B cell (primary cell): ENCODE data around the gene PREX1. TPM values are rescaled to one million over a fixed set of nuclear protein-coding genes. Genes with fewer than 3 reads are reported as not detected.

Experiments
- ATAC-seq: fragments of 200-7000 bp; cut with Tn5 transposase; one replicate; pipeline ENCODE4 v1.10.0; 2021; ENCODE audit warnings: low read depth, mild to moderate bottlenecking, moderate number of reproducible peaks, moderate library complexity
- CTCF ChIA-PET: fragments of 350-600 bp; sonication (Branson Sonifier 250); formaldehyde crosslinking; loops from one replicate; lab custom pipeline; 2021; ENCODE audit warnings: antibody characterized with exemption, inconsistent platforms; lab: Charles Lee
- POLR2A ChIA-PET: fragments of 350-600 bp; sonication (Branson Sonifier 250); formaldehyde crosslinking; loops from one replicate; lab custom pipeline; 2021; ENCODE audit warnings: antibody characterized with exemption; lab: Charles Lee
- DNase-seq: peaks from one replicate; pipeline ENCODE4 v3.0.0; 2013
- H2AFZ ChIP-seq: 2 replicates; pipeline ENCODE4 v1.6.1; 2012; ENCODE audit warnings: mild to moderate bottlenecking, low read depth, low read length; ENCODE audit not compliant: insufficient read depth, poor library complexity, severe bottlenecking
- H3K27ac ChIP-seq, 2 donors: 1 replicate in 1 of 2; 2 replicates in 1 of 2; pipeline ENCODE4 v1.5.1; 2012 to 2013; ENCODE audit warnings: low read length in 2 of 2, mild to moderate bottlenecking in 2 of 2, moderate library complexity in 1 of 2
- H3K27me3 ChIP-seq, 4 experiments: fragments of 200-600 bp in 1 of 4; sonication (generic) in 1 of 4; replicated peaks in 1 of 4; 1 replicate in 2 of 4; 2 replicates in 2 of 4; pipeline versions ENCODE4 v1.6.1 to v1.7.0; 2013 to 2016; ENCODE audit warnings: low read length in 3 of 4, mild to moderate bottlenecking in 2 of 4, mixed read lengths in 1 of 4, moderate library complexity in 1 of 4; ENCODE audit not compliant: insufficient read depth in 4 of 4, control insufficient read depth in 3 of 4; ENCODE audit errors: control extremely low read depth in 1 of 4
- H3K36me3 ChIP-seq, 2 experiments: replicated peaks in 1 of 2; 1 replicate in 1 of 2; 2 replicates in 1 of 2; pipeline versions ENCODE4 v1.6.1 to v1.7.1; 2013; ENCODE audit warnings: low read length in 1 of 2; ENCODE audit not compliant: insufficient read depth in 2 of 2, control insufficient read depth in 1 of 2; ENCODE audit errors: control extremely low read depth in 1 of 2, extremely low read depth in 1 of 2
- H3K4me1 ChIP-seq, 2 donors: fragments of 200-600 bp in 1 of 2; sonication (generic) in 1 of 2; 1 replicate in 1 of 2; 2 replicates in 1 of 2; pipeline versions ENCODE4 v1.5.1 to v1.6.1; 2013 to 2017; ENCODE audit warnings: low read length in 2 of 2; ENCODE audit not compliant: control insufficient read depth in 2 of 2, insufficient read depth in 2 of 2
- H3K4me2 ChIP-seq: replicated peaks from 2 replicates; pipeline ENCODE3; 2012; ENCODE audit warnings: mild to moderate bottlenecking, low read depth, low read length; ENCODE audit not compliant: poor library complexity, severe bottlenecking
- H3K4me3 ChIP-seq, 5 experiments: fragments of 200-600 bp in 1 of 5; sonication (generic) in 1 of 5; 1 replicate in 3 of 5; 2 replicates in 2 of 5; pipeline versions ENCODE4 v1.5.1 to v1.7.0; 2011 to 2016; ENCODE audit warnings: low read length in 4 of 5, mild to moderate bottlenecking in 4 of 5, low read depth in 2 of 5, control low read depth in 1 of 5, moderate library complexity in 1 of 5; ENCODE audit not compliant: insufficient read depth in 1 of 5; ENCODE audit errors: control extremely low read depth in 1 of 5, extremely low read depth in 1 of 5
- H3K79me2 ChIP-seq: fragments of 200-600 bp; sonication (generic); one replicate; pipeline ENCODE4 v1.6.0; 2016; ENCODE audit warnings: low read length; ENCODE audit not compliant: control insufficient read depth, insufficient read depth
- H3K9ac ChIP-seq: fragments of 200-600 bp; sonication (generic); 2 replicates; pipeline ENCODE4 v1.6.1; 2017; ENCODE audit warnings: mild to moderate bottlenecking, low read length, moderate library complexity
- H3K9me3 ChIP-seq, 3 donors: one replicate each; pipeline versions ENCODE4 v1.6.1 to v1.7.1; 2013; ENCODE audit warnings: low read length in 2 of 3; ENCODE audit not compliant: control insufficient read depth in 2 of 3, insufficient read depth in 1 of 3; ENCODE audit errors: control extremely low read depth in 1 of 3
- H4K20me1 ChIP-seq: 2 replicates; pipeline ENCODE4 v1.6.0; 2012; ENCODE audit warnings: mild to moderate bottlenecking, low read length; ENCODE audit not compliant: insufficient read depth, control insufficient read depth, poor library complexity, severe bottlenecking
- H3K27ac Mint-ChIP-seq: one replicate; pipeline ENCODE4 v1.8.0; 2021; ENCODE audit warnings: mixed read lengths
- H3K27me3 Mint-ChIP-seq: one replicate; pipeline ENCODE4 v1.8.0; 2021; ENCODE audit warnings: mixed read lengths
- H3K4me1 Mint-ChIP-seq: one replicate; pipeline ENCODE4 v1.8.0; 2021; ENCODE audit warnings: mixed read lengths
- H3K4me3 Mint-ChIP-seq: one replicate; pipeline ENCODE4 v1.8.0; 2021; ENCODE audit warnings: mixed read lengths
- H3K9me3 Mint-ChIP-seq: one replicate; pipeline ENCODE4 v1.8.0; 2022; ENCODE audit warnings: mixed read lengths; ENCODE audit not compliant: insufficient read depth
- CTCF ChIP-seq: fragments of 200-600 bp; IDR thresholded peaks from one replicate; pipeline ENCODE4 v1.8.0; 2022; ENCODE audit warnings: antibody characterized with exemption, mild to moderate bottlenecking
- EZH2 ChIP-seq: IDR thresholded peaks from 2 replicates; pipeline ENCODE4 v1.6.1; 2012; ENCODE audit warnings: borderline replicate concordance, low read depth, mild to moderate bottlenecking, moderate library complexity, low read length; ENCODE audit not compliant: insufficient read depth, poor library complexity, severe bottlenecking
- WGBS: methylation state at CpG from one replicate; pipeline ENCODE4 v1.1.5; 2013; ENCODE audit warnings: missing lambda C conversion rate; ENCODE audit not compliant: insufficient coverage; 5-methylcytosine and 5-hydroxymethylcytosine counted together
- intact Hi-C: fragments of 100-400 bp; cut with micrococcal nuclease; formaldehyde crosslinking; loops from one replicate; pipeline ENCODE4 v1.10.0; 2022
- polyA plus RNA-seq: library from polyadenylated mRNA; depleted of rRNA; stranded (reverse); fragments of >200 nt; gene quantifications from 2 replicates; pipeline ENCODE4 v1.2.3, GENCODE V29; 2012
- total RNA-seq, 2 donors: library from RNA; stranded (reverse); fragments of 120-200 nt in 1 of 2; gene quantifications; 1 replicate in 1 of 2; 2 replicates in 1 of 2; pipeline versions ENCODE4 v1.2.3 to v1.2.4, GENCODE V29; 2013 to 2022

Gene PREX1
- total and polyA plus RNA-seq, 2 donors (not counting 1 experiment from before 2014, with no cell fraction given): 79.1 to 99.4 TPM

- Histone ChIP-seq H3K36me3 (peaks cover 13 to 89% of the 10 kb centered on the region in 2 experiments), H3K4me2 (no peak overlapping the region), H3K9me3 (no peaks in the 10 kb centered on the region), H3K27ac (no peak overlapping the region), H3K79me2 (peaks cover 35% of the 10 kb centered on the region), H3K27me3 (no peaks in the 10 kb centered on the region), H3K9ac (no peak overlapping the region), H4K20me1 (peaks cover 54% of the 10 kb centered on the region), H3K4me1 (no peaks in the 10 kb centered on the region), H3K4me3 (no peak overlapping the region), H2AFZ (no peak overlapping the region)
- intact Hi-C loops: no loop called here
- H3K27me3 Mint-ChIP-seq: no peaks in the 10 kb centered on the region
- no peak overlapping the region for H3K4me3 Mint-ChIP-seq
- TF ChIP-seq CTCF: no peak
- TF ChIP-seq EZH2: no peak
- H3K4me1 Mint-ChIP-seq: peaks cover 3% of the 10 kb centered on the region
- ATAC-seq (no peak), DNase-seq (no peak)
- no peaks in the 10 kb centered on the region for H3K9me3 Mint-ChIP-seq
- POLR2A ChIA-PET: no interaction called here
- H3K27ac Mint-ChIP-seq: no peak overlapping the region
- 80% methylated on average over 1 of the region's 4 CpGs for WGBS
- CTCF ChIA-PET: interaction anchor here (1.2 to 1.8 kb wide), 3 partner anchors 26 to 181 kb away, joined by 3 read pairs; no protein-coding TSS in a partner anchor
Measured at GRCh38 chr20:48696671-48697070, 131.1 kb downstream of the PREX1 start.

GRCh38 chr20:48695738-48696137 is 132.1 kb downstream of the PREX1 start:
- Histone ChIP-seq H3K27ac (no peak overlapping the region), H3K79me2 (peaks cover 26% of the 10 kb centered on the region), H3K4me3 (no peak overlapping the region), H3K9ac (no peak overlapping the region), H3K4me2 (no peak overlapping the region), H3K36me3 (peaks cover 12 to 90% of the 10 kb centered on the region in 2 experiments), H2AFZ (no peak overlapping the region), H4K20me1 (peaks cover 52% of the 10 kb centered on the region), H3K9me3 (no peaks in the 10 kb centered on the region), H3K27me3 (no peaks in the 10 kb centered on the region), H3K4me1 (no peaks in the 10 kb centered on the region)
- peaks cover 2% of the 10 kb centered on the region for H3K4me1 Mint-ChIP-seq
- H3K27me3 Mint-ChIP-seq: no peaks in the 10 kb centered on the region
- H3K4me3 Mint-ChIP-seq: no peak overlapping the region
- H3K9me3 Mint-ChIP-seq: no peaks in the 10 kb centered on the region
- ChIA-PET CTCF (interaction anchor here (0.6 to 1.2 kb wide), 3 partner anchors 16 to 1374 kb away, joined by 3 read pairs; no protein-coding TSS in a partner anchor), POLR2A (interaction anchor here (0.6 kb wide), 1 partner anchor 133 kb away, joined by 3 read pairs; no protein-coding TSS in a partner anchor)
- no peak for DNase-seq
- intact Hi-C loops: no loop called here
- TF ChIP-seq EZH2: no peak
- no peak for ATAC-seq
- no peak overlapping the region for H3K27ac Mint-ChIP-seq
